NCI-H1436 treated with DMSO at 0.1 percent for 48 hours (cell line): ENCODE results near the gene CYB5A.

ENCODE experiments used
- DNase-seq: peaks from one replicate; lab custom pipeline; 2025; lab: John Stamatoyannopoulos, UW

CYB5A gene

DNA sequence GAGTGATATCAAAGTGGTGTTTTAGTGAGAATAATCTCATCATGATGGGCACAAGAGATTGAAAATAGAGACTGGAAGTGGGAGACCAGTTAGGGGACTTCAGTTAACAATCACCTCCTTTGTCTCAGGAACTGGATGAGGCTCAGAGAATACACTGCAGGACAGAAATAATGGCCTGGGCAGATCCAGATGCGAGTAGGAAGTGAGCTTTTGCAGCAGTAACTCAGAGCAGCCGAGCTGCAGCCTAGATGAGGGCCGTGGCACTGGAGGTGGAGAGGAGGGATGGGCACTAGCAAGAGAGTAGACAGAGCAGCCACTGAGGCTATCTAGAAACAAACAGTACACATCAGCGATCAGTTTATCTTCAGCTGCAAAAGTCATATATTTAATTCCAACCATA lies 48.6 kb downstream of the CYB5A start:
- DNase-seq, result no peak

DNA sequence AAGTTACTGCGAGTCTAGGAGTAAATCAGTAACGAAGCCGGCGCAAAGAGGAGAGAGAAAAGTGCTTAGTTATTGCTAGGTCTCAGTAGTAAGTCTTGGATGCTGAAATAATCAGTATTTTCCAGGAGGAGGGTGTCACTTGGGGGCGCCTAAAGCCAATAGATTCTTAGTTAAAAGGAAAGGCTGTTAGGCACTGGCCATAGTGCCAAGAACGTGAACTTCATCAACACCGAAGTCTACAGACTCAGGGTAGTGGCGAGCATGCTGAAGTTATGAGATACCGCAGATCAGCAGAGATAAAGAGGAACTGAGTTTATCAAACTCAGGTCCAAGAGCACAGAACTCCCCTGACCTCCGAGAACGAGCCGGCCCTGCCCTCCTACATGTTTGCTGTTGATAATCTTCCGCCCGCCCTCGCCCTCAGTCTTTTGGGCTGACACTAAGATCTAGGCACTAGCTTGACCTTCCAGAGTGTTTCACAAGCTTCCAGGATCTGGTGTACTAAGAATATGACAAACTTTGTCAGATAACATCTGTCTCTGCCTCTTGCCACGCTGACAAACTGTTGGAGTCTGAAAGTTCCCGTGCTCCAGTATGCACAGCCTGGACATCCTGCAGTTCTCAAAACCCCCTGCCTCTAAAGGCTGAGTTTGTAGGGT lies 49.2 kb downstream of the CYB5A start:
- no peak for DNase-seq

DNA sequence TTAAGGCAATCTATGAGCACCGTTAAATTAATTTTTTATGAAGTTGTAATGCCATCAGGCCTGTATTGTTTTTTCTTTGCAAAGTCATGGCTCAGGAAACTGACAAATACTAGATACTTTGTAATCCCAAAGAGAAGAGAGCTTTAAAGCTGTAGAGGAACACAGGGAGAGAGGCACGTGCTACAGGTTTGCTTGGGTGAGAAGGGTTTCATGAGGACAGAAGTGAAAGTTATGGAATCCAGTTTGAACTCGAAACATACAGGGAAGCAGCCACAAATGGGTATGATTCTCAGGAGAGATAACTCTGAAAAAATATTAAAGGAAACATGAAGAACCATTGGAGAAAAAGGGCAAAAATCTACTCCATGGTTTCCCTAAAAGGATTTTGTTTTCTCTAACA lies 49.8 kb downstream of the CYB5A start:
- DNase-seq, result no peak

DNA sequence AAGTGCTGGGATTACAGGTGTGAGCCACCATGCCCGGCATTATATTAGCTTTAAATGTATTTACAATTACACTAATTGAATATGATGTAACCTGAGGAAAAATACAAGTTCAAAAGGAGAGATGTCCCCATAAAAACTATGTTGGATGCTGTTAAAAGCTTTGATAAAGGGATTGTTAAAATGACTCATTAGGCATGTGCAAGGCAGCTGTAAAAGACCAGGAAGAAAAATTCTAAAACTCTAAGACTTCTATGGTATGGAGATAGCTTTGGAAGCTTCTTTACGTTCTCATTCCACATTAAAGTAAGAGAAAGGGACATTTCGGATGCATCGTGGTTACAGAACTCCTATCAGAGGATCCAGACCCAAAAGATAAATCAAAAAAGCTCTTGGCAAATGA lies 50.3 kb downstream of the CYB5A start:
- no peak for DNase-seq

- no peak for DNase-seq
Measured at GRCh38 chr18:74239567-74239966, 52.2 kb downstream of the CYB5A start.

DNA sequence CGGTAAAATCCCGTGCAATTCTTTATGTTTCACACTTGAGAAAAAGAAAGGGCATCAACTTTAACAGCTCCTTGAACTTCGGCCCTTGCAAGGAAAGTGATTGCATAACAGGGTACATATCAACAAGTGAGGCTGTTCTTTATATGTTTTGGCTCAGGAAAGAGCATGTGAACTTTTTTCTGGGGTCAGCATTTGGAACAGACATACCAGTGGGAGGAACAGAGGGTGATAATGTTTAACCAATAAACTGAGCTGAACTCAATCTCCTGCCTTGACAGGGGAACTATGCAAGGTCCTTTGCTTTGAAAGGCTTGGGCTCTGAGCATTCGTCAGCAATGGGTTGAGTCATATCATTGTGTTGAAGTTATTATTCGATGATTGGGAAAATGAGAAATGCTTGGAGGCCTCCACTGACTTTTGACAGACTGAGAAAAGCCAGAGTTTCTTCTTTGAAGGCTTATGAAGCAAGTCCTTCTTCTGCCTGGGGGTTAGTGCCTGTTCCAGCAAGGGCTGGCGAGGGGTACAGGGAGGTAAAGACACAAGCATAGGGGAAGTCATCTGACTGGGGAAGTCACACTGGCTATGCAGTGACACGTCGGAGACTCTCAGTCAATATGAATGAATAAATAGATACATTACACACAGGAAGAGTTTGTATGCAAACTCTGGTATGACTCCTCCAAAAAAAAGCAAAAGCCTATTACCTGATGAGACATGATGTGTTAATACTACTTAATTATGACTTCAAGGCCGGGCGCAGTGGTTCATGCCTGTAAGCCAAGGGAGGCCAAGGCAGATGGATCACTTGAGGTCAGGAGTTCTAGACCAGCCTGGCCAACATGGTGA lies 57.2 kb downstream of the CYB5A start:
- DNase-seq, result no peak

- no peak for DNase-seq
Measured at GRCh38 chr18:74233933-74234325, 57.8 kb downstream of the CYB5A start.

DNA sequence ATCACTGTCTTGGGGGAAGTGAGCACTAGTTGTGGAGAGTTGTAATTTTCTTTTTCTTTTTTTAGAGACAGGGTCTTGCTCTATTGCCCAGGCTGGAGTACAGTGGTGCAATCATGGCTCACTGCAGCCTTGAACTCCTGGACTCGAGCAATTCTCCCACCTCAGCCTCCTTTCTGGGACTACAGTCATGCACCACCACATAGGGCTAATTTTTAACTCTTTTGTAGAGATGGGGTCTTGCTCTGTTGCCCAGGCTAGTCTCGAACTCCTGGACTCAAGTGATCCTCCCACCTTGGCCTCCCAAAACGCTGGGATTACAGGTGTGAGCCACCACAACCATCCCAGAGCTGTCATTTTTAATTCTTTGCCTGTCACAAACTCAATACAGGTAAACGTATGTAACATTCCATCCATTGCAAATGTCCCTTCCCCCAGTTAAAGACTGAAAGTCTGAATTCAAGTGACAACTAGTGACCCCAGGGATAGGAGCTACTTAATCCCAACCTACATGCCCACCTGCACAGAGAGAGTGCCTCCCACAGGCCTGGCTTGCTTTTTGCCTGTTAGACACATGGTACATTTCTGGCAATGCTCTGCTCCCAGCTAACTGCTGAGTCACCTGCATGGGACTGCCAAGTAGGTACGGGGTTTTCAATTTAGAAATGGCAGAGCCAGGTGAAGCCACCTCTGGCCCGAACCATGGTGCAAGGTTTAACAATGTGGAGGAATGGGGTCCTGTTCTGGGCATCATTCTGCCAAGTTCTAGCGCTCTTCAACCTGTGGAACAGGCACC lies 60.6 kb downstream of the CYB5A start:
- DNase-seq, result no peak

- no peak for DNase-seq
Measured at GRCh38 chr18:74229891-74230290, 61.9 kb downstream of the CYB5A start.

DNA sequence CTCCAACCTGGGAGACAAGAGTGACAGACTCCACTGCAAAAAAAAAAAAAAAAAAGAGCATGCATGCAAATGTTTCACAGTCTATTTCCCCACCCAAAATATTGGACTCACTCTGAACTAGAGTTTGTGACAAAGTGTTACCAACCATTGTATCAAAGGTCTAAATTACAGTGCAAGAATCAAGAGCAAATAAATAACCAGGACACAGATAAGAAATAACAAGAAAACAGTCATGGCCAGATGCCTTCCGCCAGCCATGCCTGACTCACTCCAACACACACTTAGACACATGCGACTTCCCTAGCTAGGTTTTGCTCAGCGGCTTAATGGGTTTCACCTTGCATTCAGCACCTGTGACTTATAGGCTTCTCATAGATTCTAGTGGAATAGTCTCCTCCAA lies 62.8 kb downstream of the CYB5A start:
- no peak for DNase-seq

DNA sequence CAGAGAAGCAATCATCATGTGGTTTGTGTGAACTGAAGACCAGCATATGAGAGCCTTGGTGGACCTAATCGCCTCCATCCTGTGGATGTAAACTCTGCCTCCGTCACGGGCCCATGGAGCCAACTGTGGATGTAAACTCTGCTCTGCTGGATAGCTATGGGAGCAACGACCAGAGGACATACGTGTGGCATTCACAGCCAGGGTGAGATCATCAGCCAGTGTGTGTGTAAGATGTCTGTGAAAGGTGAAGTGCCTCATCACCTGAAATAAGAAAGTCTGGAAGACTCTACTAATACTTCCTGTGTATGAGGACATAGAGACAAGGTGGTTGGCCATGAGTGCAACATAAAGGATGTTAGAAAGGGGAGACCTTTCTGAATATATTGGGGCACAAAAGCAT lies 63.5 kb downstream of the CYB5A start:
- no peak for DNase-seq

DNA sequence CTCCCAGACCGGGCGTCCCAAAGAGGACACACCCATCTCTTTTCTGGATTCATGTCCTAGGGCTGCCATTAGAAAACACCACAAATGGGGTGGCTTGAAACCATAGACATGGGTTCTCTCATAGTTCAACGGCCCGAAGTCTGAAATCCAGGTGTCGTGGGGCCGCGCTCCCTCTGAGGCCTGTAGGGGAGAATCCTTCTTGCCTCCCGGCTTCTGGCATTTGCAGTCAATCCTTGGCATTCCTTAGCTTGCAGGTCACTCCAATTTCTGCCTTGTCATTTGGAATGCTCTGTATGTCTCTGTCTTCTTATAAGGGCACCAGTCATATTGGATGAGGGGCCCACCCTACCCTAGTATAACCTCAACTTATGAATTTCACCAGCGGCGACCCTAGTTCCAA lies 65.1 kb downstream of the CYB5A start:
- DNase-seq, result no peak

DNA sequence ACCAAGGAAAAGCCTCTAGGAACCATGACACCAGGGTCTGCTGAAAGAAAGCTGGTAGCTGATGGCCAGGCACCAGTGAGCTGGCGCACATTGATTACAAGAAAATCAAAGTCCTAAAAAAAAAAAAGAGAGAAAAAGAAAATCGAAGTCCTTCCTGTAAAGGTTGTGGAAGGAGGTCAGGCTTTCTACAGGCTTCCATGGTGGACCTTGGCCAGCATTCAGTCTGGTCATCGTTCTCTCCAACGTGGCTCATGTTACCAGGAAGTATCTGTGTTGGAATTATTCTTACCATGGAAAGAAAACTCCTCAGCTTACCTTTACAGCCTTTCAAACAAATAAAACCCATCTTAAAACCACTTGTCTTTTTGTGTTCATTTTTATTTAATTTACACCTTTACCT lies 65.6 kb downstream of the CYB5A start:
- DNase-seq, result no peak

DNA sequence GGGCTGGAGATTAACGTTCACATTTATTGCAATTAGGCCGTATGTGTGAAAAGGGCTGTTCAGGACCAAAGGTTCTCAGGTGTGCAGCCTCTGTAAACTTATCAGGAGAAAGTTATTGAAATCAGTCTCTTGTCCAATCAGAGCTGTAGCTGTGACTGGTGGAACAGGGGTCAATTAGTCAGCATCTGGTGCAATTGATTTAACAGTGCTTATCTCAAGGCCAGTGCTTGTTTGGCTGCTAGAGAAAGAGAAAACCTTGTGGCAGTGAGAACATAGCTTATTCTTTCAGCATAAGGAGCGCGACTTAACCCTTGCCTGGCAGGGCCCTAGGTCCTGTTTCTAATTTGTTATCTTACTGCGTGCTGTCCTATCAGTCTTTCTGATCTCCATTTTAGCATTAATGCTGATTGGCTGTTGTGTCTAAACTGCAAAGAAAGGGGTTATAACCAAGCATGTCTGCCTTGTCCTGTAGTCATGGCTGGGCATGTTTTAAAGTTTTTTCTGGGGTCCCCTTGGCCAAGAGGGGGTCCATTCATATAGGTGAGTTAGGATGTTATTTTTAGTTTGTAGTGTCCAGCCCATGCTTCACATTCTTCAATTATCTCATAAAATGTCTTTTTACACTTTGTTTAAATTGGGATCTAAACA lies 66.4 kb downstream of the CYB5A start:
- no peak for DNase-seq

DNA sequence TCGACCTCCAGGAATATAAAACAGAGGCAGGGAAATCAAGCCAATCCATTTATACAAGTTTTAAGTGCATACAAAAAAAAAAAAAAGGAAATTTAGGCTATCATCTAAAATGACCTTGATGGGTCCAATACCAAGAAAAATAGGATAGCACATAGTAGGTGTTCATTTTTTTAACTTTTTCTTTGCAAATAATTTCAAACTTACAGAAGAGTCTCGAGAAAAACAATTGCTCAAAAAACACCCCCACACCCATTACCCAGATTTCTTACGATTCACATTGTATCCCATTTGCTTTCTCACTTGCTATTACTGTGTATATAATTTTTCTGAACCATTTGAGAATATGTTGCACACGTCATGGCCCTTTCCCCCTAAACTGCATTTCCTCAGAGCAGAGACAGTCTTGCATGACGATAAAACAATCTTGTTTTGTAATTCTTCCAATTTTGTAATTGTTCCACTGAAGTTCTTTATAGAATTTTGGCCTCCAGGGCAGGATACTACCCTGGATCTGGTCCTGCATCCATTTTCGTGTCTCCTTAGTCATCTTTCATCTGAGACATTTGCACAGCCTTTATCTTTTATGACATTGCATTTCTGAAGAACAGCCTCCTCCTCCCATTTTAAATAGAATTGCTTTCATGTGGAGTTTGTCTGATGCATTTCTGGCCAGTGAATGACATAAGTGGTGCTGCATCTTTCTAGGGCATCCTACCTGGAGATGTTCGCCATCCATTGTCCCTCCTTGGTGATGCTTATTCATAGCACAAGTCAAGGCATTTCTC lies 68.9 kb downstream of the CYB5A start:
- no peak for DNase-seq

DNA sequence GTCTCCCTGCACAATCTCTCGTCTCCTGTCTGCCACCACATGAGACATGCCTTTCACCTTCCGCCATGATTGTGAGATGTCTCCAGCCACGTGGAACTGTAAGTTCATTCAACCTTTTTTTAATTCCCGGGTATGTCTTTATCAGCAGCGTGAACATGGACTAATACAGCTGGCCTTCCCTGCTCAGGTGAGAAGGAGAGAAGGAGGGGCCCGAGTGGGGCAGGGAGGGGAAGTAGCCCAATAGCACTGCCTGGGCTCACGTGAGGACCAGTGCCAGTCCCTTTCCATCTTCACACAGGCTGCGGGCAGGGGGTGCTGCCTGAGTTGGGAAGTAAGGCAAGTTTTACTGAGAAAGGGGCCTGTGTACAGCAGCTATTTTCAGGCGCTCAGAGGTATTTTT lies 70.7 kb downstream of the CYB5A start:
- no peak for DNase-seq

- DNase-seq, result no peak
Measured at GRCh38 chr18:74219056-74219455, 72.7 kb downstream of the CYB5A start.

DNA sequence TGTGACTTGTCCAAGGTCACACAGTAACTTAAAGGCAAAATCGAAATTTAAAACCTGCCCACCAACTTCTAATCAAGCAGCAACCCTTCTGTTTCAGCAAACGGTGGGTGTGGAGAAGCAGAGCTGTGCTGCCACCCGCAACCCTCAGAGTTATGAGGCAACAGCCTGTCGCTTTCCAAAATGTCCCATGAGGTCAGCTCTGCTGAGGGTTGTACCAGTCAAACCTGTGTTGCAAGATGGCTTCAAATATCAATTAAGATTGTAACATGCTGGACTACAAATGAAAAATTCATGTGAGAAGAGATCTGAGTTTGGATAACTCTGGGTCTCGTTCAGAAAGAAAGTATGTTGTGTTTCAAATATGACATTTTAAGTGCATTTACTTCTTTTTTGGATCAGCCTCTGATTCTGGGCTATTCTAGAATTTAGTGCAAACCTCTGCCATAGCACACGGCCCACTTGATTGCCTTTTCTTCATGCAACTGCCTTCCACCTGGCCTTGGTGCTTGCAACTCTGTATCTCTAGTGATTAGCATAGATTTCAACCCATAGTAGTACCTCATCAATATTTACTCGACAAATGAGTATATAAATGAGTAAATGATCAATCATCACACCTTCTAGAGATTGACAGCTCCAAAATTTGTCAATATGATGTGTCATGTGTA lies 74.2 kb downstream of the CYB5A start:
- no peak for DNase-seq

- no peak for DNase-seq
Measured at GRCh38 chr18:74216661-74217110, 75.1 kb downstream of the CYB5A start.

DNA sequence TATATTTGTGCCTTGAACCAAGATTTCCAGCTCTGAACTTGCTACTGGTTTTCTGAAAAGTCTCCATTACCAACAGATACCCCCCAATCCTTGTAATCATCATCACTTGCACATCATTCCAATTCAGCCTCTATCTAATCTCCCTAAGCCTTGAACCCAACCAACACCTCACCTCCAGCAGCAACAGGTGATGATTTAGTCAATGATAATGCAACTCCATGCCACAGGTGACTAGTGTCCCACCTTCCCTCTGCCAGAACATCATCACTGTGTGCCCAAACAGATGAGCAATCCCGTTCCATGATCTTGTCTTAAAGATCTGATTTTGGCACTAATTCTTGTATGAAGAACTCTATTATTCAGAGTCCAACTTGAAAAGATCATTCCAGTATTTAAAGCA lies 75.9 kb downstream of the CYB5A start:
- DNase-seq, result no peak

DNA sequence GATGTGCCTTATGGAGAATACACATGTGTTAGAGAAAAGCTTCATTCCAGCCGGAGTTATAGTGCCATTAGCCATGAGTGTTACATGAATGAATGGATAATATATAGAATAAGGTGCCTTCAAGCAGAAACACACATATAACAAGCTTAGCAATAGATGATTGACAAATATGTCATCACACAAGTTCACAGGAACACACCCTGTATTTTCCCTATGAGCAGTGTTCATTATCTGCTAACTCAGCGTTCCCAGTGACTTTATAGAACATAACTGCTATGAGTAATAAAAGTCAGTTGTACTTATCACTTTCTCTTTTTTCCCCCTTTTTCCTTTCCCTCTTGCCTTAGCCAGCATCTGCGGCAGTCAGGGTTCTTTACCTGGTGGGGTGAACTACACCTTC lies 78.3 kb downstream of the CYB5A start:
- DNase-seq, result no peak
